Choroid plexus epithelial cell (primary cell): ENCODE results near the gene FAM20C.

Source experiments
- DNase-seq: peaks from one replicate; pipeline ENCODE4 v3.0.0-alpha.2; 2010; ENCODE audit warnings: low read depth
- H3K4me3 ChIP-seq: 2 replicates; pipeline ENCODE4 v1.5.1; 2011; ENCODE audit warnings: low read depth, mild to moderate bottlenecking, control low read depth, low read length, moderate library complexity
- CTCF ChIP-seq: conservative IDR thresholded peaks from 2 replicates; pipeline ENCODE4 v1.5.1; 2011; ENCODE audit warnings: low read depth, mild to moderate bottlenecking, control low read depth, inconsistent platforms, low read length, moderate library complexity

FAM20C gene

GRCh38 chr7:183496-184292, 8.7 kb upstream of the FAM20C start:
- no peak for TF ChIP-seq CTCF
- H3K4me3 ChIP-seq = no peak overlapping the region
- DNase-seq = no peak

- TF ChIP-seq CTCF = no peak
- H3K4me3 ChIP-seq = no peak overlapping the region
- DNase-seq = no peak
Observed at GRCh38 chr7:184294-185264, 7.8 kb upstream of the FAM20C start.

- DNase-seq = no peak
- H3K4me3 ChIP-seq = no peak overlapping the region
- TF ChIP-seq CTCF = no peak
Observed at GRCh38 chr7:186516-187113, 5.8 kb upstream of the FAM20C start.

GRCh38 chr7:187227-187927, 5.0 kb upstream of the FAM20C start:
- TF ChIP-seq CTCF = no peak
- DNase-seq = no peak
- no peak overlapping the region for H3K4me3 ChIP-seq

GRCh38 chr7:188174-188573, 4.2 kb upstream of the FAM20C start:
- DNase-seq = no peak
- no peak overlapping the region for H3K4me3 ChIP-seq
- TF ChIP-seq CTCF = no peak

GRCh38 chr7:188727-189500, 3.5 kb upstream of the FAM20C start:
- TF ChIP-seq CTCF = no peak
- no peak overlapping the region for H3K4me3 ChIP-seq
- DNase-seq = no peak
